ENCODE results near the gene ZNF665. TPM values are rescaled to one million over a fixed set of nuclear protein-coding genes. Genes with fewer than 3 reads are reported as not detected.
"Not testable (repeated sequence)": the region's sequence is repeated elsewhere in the genome, so short reads cannot be mapped to it uniquely, and the experiment has no call there.

Gene ZNF665
- total and polyA plus RNA-seq, 2 donors (not counting 1 experiment from before 2014, with no cell fraction given) = 12.8 to 16.3 TPM

GRCh38 chr19:53189691-53190198 lies 3.4 kb downstream of the ZNF665 start:
- intact Hi-C loops (cut with micrococcal nuclease) = loop anchor here (10.0 kb wide), 4 partner anchors 195 to 1095 kb away; partner anchors contain the start of gene ZNF841
- H3K4me3 ChIP-seq (ENCODE audit: control extremely low read depth in 1 of 5, extremely low read depth in 1 of 5, insufficient read depth in 1 of 5, low read depth in 2 of 5, low read length in 4 of 5); H3K36me3 ChIP-seq (replicated peaks in 1 of 2; ENCODE audit: control extremely low read depth in 1 of 2, control insufficient read depth in 1 of 2, extremely low read depth in 1 of 2, insufficient read depth in 2 of 2, low read length in 1 of 2); DNase-seq; H3K4me3 Mint-ChIP-seq; H3K9ac ChIP-seq (ENCODE audit: low read length); H3K27me3 ChIP-seq (replicated peaks in 1 of 4; ENCODE audit: control extremely low read depth in 1 of 4, control insufficient read depth in 3 of 4, insufficient read depth in 4 of 4, low read length in 3 of 4); H3K27ac Mint-ChIP-seq; H3K4me2 ChIP-seq (replicated peaks; ENCODE audit: low read depth, low read length, poor library complexity, severe bottlenecking); H2AFZ ChIP-seq (ENCODE audit: insufficient read depth, low read depth, low read length, poor library complexity, severe bottlenecking); H3K9me3 Mint-ChIP-seq (ENCODE audit: insufficient read depth); H4K20me1 ChIP-seq (ENCODE audit: control insufficient read depth, insufficient read depth, low read length, poor library complexity, severe bottlenecking); ATAC-seq (ENCODE audit: low read depth); POLR2A ChIA-PET; CTCF ChIA-PET; H3K27me3 Mint-ChIP-seq; H3K27ac ChIP-seq (ENCODE audit: low read length in 2 of 2); H3K79me2 ChIP-seq (ENCODE audit: control insufficient read depth, insufficient read depth, low read length): not testable (repeated sequence)
- WGBS (ENCODE audit: insufficient coverage) = 92% methylated on average over 6 of the region's 16 CpGs
- Histone ChIP-seq H3K4me1 (ENCODE audit: control insufficient read depth in 2 of 2, insufficient read depth in 2 of 2, low read length in 2 of 2) (peaks cover 17 to 25% of the 10 kb centered on the region in 2 donors), H3K9me3 (ENCODE audit: control extremely low read depth in 1 of 3, control insufficient read depth in 2 of 3, insufficient read depth in 1 of 3, low read length in 2 of 3) (peaks cover 0 to 60% (median 14%) of the 10 kb centered on the region in 3 donors)
- H3K4me1 Mint-ChIP-seq = peaks cover 39% of the 10 kb centered on the region

GRCh38 chr19:53185155-53185882 lies 7.8 kb downstream of the ZNF665 start:
- H4K20me1 ChIP-seq (ENCODE audit: control insufficient read depth, insufficient read depth, low read length, poor library complexity, severe bottlenecking); CTCF ChIA-PET; H3K27me3 ChIP-seq (replicated peaks in 1 of 4; ENCODE audit: control extremely low read depth in 1 of 4, control insufficient read depth in 3 of 4, insufficient read depth in 4 of 4, low read length in 3 of 4); intact Hi-C loops (cut with micrococcal nuclease); H3K36me3 ChIP-seq (replicated peaks in 1 of 2; ENCODE audit: control extremely low read depth in 1 of 2, control insufficient read depth in 1 of 2, extremely low read depth in 1 of 2, insufficient read depth in 2 of 2, low read length in 1 of 2); H3K79me2 ChIP-seq (ENCODE audit: control insufficient read depth, insufficient read depth, low read length); H3K4me3 ChIP-seq (ENCODE audit: control extremely low read depth in 1 of 5, extremely low read depth in 1 of 5, insufficient read depth in 1 of 5, low read depth in 2 of 5, low read length in 4 of 5); H3K4me1 ChIP-seq (ENCODE audit: control insufficient read depth in 2 of 2, insufficient read depth in 2 of 2, low read length in 2 of 2); H3K9ac ChIP-seq (ENCODE audit: low read length); H3K9me3 Mint-ChIP-seq (ENCODE audit: insufficient read depth); H3K27me3 Mint-ChIP-seq; H2AFZ ChIP-seq (ENCODE audit: insufficient read depth, low read depth, low read length, poor library complexity, severe bottlenecking): not testable (repeated sequence)
- H3K27ac Mint-ChIP-seq = peak overlapping the region; percentile 32
- DNase-seq = peak; percentile 48
- peaks cover 19% of the 10 kb centered on the region for H3K4me1 Mint-ChIP-seq
- H3K27ac ChIP-seq (ENCODE audit: low read length in 2 of 2) = peak overlapping the region in 1 of 2 donors; percentile 57
- H3K4me3 Mint-ChIP-seq = peak overlapping the region; percentile 53
- POLR2A ChIA-PET = interaction anchor here (0.6 kb wide), 1 partner anchor 240 kb away, joined by 3 read pairs; no protein-coding TSS in a partner anchor
- H3K9me3 ChIP-seq (ENCODE audit: control extremely low read depth in 1 of 3, control insufficient read depth in 2 of 3, insufficient read depth in 1 of 3, low read length in 2 of 3) = peaks cover 0 to 59% (median 14%) of the 10 kb centered on the region in 3 donors
- 3% methylated on average over 4 of the region's 19 CpGs for WGBS (ENCODE audit: insufficient coverage)
- peak; percentile 82 for ATAC-seq (ENCODE audit: low read depth)
- peak overlapping the region; percentile 35 for H3K4me2 ChIP-seq (replicated peaks; ENCODE audit: low read depth, low read length, poor library complexity, severe bottlenecking)

All from B cell (primary cell).